Activated naive CD4-positive, alpha-beta T cell treated with anti-CD3 and anti-CD28 coated beads, Interleukin-2, amount 50 U/mL, for 24 hours (primary cell): Measurements from ENCODE around the gene FAF1.

ENCODE experiments used
- H3K27ac Mint-ChIP-seq: one replicate; pipeline ENCODE4 v1.8.0; 2021; ENCODE audit warnings: mild to moderate bottlenecking, mixed read lengths
- H3K27me3 Mint-ChIP-seq: one replicate; pipeline ENCODE4 v1.8.0; 2021; ENCODE audit warnings: mixed read lengths
- H3K36me3 Mint-ChIP-seq: one replicate; pipeline ENCODE4 v1.8.0; 2021; ENCODE audit warnings: mixed read lengths
- H3K4me1 Mint-ChIP-seq: one replicate; pipeline ENCODE4 v1.8.0; 2021; ENCODE audit warnings: mixed read lengths
- H3K4me3 Mint-ChIP-seq: one replicate; pipeline ENCODE4 v1.8.0; 2021; ENCODE audit warnings: mild to moderate bottlenecking, mixed read lengths
- H3K9me3 Mint-ChIP-seq: one replicate; pipeline ENCODE4 v1.8.0; 2021; ENCODE audit warnings: mixed read lengths

The FAF1 gene

DNA sequence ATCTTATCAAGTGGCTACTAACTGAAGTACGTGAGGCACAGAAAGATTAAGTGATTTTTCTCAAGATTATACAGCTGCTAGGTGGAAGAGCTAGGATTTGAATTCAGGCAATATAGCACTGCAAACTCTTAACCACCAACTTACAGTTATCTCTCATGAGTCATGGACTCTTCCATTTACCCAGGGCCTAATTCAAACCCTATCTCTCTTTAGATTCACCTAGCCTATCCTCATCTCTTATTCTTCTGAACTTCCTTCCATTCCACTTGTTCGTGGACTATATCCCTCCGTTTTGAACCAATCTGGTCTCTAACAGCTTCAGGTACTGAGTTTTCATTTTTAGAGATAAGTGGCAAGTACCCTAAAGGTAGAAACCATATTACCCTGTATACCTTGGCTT, 444.0 kb downstream of the FAF1 start:
- Mint-ChIP-seq H3K27me3 (no peaks in the 10 kb centered on the region), H3K4me3 (no peak overlapping the region), H3K27ac (no peak overlapping the region), H3K36me3 (peaks cover 54% of the 10 kb centered on the region), H3K4me1 (no peaks in the 10 kb centered on the region), H3K9me3 (no peaks in the 10 kb centered on the region)

DNA sequence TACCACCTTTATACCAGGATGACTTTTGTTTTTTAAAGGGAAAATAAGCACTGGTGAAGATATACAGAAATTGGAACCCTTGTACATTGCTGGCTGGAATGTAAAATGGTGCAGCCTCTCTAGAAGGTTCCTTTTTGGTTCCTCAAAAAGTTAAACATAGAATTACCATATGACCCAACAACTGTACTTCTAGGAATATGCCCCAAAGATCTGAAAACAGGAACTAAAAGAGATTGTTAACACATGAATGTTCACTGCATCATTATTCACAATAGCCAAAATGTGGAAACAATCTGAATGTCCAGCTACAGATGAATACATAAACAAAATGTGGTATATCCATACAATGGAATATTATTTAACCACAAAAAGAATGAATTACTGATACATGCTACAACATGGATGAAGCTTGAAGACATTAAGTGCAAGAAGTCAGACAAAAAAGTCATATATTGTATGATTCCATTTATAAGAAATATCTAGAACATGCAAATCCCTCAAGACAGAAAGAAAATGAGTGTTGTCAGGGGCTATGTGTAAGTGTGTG, 452.0 kb downstream of the FAF1 start:
- Mint-ChIP-seq H3K4me3 (no peak overlapping the region), H3K27me3 (no peaks in the 10 kb centered on the region), H3K27ac (no peak overlapping the region), H3K9me3 (peaks cover 32% of the 10 kb centered on the region), H3K36me3 (peaks cover 61% of the 10 kb centered on the region), H3K4me1 (no peaks in the 10 kb centered on the region)

DNA sequence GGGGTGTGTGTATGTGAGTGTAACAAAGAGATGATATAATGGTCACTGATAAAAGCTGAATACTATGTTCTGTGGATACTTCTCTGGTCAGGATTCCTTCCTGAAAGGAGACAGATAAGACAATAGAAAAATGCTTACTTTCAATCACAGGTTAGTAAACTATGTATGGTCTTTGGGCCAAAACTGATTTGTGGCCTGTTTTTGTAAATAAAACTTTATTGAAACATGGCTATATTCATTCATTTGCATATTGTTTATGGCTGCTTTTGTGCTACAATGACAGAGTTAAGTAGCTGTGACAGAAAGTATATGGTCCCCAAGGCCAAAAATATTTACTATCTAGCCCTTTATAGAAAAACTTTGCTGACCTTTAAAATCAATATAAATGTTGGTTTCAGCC, 454.6 kb downstream of the FAF1 start:
- H3K9me3 Mint-ChIP-seq: peaks cover 32% of the 10 kb centered on the region
- no peaks in the 10 kb centered on the region for H3K27me3 Mint-ChIP-seq
- H3K36me3 Mint-ChIP-seq: peaks cover 57% of the 10 kb centered on the region
- H3K4me3 Mint-ChIP-seq: no peak overlapping the region
- H3K4me1 Mint-ChIP-seq: no peaks in the 10 kb centered on the region
- H3K27ac Mint-ChIP-seq: no peak overlapping the region

DNA sequence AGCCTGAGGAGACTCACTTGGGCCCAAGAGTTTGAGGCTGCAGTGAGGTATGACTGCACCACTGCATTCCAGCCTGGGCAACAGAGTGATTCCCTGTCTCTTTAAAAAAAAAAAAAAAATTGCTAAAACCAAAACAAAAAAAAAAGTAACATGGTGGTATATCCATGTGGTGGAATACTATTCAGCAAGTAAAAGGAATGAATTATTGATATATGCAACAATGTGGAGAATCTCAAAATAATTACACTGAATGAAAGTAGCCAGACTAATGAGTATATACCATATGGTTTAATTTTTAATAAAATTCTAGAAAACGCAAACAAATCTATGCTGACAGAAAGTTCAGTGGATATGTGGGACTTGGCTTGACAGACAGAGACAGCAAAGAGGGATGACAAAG, 456.6 kb downstream of the FAF1 start:
- Mint-ChIP-seq H3K4me3 (no peak overlapping the region), H3K9me3 (peaks cover 32% of the 10 kb centered on the region), H3K36me3 (peaks cover 68% of the 10 kb centered on the region), H3K4me1 (no peaks in the 10 kb centered on the region), H3K27me3 (no peaks in the 10 kb centered on the region), H3K27ac (no peak overlapping the region)

DNA sequence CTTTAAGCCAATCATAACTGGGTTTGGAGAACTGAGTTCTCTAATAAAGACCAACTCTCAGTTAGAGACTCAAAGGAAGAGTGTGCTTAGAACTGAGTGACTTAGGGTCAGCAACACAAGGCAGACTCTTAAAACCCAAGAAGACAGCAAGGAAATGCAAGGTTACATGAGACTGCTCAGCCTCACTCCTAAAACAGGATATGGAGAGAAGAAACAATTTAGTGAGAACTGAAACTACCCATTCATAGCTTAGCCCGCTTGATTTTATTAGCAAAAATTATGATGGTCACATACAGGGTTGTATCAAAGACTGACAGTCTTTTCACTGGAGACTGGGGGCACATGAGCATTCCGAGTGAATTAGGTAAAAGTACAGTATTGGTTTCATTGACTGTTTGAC, 457.9 kb downstream of the FAF1 start:
- no peak overlapping the region for H3K4me3 Mint-ChIP-seq
- H3K4me1 Mint-ChIP-seq: no peaks in the 10 kb centered on the region
- H3K9me3 Mint-ChIP-seq: peaks cover 31% of the 10 kb centered on the region
- no peak overlapping the region for H3K27ac Mint-ChIP-seq
- peaks cover 68% of the 10 kb centered on the region for H3K36me3 Mint-ChIP-seq
- no peaks in the 10 kb centered on the region for H3K27me3 Mint-ChIP-seq

DNA sequence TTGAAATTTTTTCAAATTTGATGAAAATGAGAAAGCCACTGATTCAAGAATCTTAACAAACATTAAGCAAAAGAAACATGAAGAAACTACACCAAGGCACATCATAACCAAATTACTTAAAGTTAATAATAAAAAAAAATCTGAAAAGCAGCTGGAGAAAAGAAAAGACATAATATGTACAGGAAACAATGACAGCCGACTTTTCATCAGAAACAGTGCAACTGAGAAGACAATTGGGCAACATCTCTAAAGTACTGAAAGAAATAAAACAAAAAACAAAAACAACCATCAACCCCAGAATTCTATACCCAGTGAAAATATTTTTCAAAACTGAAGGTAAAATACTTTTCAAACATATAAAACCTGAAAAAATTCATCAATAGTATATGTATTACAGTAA, 463.1 kb downstream of the FAF1 start:
- H3K27ac Mint-ChIP-seq: no peak overlapping the region
- no peak overlapping the region for H3K4me3 Mint-ChIP-seq
- peaks cover 5% of the 10 kb centered on the region for H3K9me3 Mint-ChIP-seq
- H3K4me1 Mint-ChIP-seq: no peaks in the 10 kb centered on the region
- H3K36me3 Mint-ChIP-seq: peaks cover 51% of the 10 kb centered on the region
- H3K27me3 Mint-ChIP-seq: no peaks in the 10 kb centered on the region

DNA sequence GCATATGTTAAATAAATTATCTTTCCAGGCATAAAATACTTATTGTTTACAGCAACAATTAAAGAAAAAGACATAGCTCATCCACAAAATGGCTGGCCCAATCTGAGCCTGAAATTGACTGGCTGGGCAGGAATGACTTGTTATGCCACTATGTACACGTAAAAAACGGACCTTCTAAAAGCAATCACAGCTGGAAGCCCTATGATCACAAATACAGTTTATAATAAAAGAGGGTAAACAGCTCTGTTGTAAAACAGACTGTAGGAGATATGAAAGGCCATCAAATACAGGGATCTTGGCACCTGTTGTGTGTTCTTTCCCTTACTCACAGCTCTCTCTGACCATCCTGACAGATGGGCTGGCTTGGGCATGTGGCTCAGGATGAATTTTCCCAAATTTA, 466.4 kb downstream of the FAF1 start:
- no peak overlapping the region for H3K27ac Mint-ChIP-seq
- no peak overlapping the region for H3K4me3 Mint-ChIP-seq
- H3K4me1 Mint-ChIP-seq: peaks cover 7% of the 10 kb centered on the region
- H3K27me3 Mint-ChIP-seq: no peaks in the 10 kb centered on the region
- H3K36me3 Mint-ChIP-seq: peaks cover 48% of the 10 kb centered on the region
- peaks cover 9% of the 10 kb centered on the region for H3K9me3 Mint-ChIP-seq

DNA sequence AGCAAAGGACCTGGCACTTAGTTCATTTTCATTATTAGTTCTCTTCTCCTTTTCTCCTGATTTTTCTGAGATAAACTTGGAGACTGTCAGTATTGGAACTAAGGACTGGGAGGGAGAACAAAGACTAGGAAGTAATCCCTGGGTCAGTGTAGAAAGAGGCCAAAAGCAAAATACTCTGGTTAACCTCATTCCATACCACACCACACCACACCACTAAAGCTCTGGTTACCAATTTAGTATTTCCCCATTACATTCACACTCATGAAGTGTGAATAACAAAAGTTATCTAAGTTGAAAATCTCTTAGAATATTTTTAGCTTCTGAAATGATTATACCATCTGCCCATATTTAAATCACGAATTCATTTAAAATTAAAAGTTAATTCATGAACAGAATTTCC, 467.9 kb downstream of the FAF1 start:
- Mint-ChIP-seq H3K27ac (no peak overlapping the region), H3K27me3 (no peaks in the 10 kb centered on the region), H3K36me3 (peaks cover 45% of the 10 kb centered on the region), H3K4me3 (no peak overlapping the region), H3K9me3 (peaks cover 4% of the 10 kb centered on the region), H3K4me1 (peaks cover 7% of the 10 kb centered on the region)

DNA sequence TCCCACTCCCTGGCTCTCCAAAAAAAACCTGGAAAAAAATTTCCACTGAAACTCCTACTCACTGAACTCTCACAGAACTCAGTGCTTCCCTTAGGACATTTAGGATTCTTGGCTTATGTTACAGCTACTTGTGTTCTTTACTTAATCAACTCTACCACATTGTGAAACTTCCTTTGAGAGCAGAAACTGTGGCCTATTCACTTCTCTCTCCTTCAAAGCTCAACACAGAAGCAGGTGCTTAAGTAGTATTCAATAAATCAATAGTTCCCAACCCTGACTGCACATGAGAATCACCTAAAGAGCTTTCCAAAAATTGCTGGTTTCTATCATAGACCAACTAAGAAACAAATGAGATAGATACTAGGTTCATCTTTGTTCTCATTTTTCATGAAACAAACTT, 468.9 kb downstream of the FAF1 start:
- Mint-ChIP-seq H3K36me3 (peaks cover 45% of the 10 kb centered on the region), H3K27ac (peak overlapping the region; percentile 8), H3K9me3 (peaks cover 4% of the 10 kb centered on the region), H3K4me1 (peaks cover 7% of the 10 kb centered on the region), H3K27me3 (no peaks in the 10 kb centered on the region), H3K4me3 (no peak overlapping the region)

DNA sequence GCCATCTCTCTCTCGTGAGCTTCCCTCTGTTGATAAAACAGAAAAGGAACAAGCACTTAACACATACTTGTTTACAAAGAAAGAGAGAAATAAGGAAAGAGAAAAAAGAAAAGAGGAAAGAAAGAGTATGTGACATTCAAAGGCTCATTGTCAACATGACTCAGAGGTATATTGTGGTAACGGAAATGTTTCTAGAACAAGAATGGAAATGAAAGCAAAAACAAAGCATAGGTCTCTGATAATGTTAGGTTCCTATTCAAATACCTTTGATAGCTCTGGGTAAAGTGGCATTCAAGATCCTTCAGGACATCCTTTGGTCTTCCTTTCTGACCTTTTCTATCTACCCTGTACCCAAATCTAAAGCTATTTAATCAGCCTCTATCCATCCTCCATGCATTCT, 469.4 kb downstream of the FAF1 start:
- Mint-ChIP-seq H3K9me3 (peaks cover 4% of the 10 kb centered on the region), H3K4me3 (peak overlapping the region; percentile 30), H3K27ac (peak overlapping the region; percentile 89), H3K27me3 (no peaks in the 10 kb centered on the region), H3K36me3 (peaks cover 44% of the 10 kb centered on the region), H3K4me1 (peaks cover 7% of the 10 kb centered on the region)

DNA sequence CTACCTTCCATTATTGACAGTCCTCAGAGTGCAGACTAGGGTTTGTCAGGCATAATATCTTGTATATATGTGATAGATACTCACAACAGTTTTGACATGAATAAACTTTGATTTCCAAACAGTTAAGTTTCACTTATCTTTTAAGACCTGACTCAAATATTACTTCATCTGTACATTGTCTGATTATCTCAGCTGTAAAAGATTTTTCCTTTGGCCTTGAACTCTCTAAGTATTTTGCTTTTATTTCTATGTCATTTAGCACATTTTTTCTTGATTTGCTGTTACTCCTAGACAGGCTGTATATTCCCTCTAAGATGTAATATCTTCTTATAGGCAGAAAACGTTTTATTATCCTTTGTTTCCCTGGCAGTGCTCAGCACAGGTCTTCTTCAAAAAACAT, 471.2 kb downstream of the FAF1 start:
- Mint-ChIP-seq H3K27me3 (no peaks in the 10 kb centered on the region), H3K4me1 (peaks cover 7% of the 10 kb centered on the region), H3K4me3 (no peak overlapping the region), H3K27ac (no peak overlapping the region), H3K9me3 (peaks cover 4% of the 10 kb centered on the region), H3K36me3 (peaks cover 40% of the 10 kb centered on the region)

DNA sequence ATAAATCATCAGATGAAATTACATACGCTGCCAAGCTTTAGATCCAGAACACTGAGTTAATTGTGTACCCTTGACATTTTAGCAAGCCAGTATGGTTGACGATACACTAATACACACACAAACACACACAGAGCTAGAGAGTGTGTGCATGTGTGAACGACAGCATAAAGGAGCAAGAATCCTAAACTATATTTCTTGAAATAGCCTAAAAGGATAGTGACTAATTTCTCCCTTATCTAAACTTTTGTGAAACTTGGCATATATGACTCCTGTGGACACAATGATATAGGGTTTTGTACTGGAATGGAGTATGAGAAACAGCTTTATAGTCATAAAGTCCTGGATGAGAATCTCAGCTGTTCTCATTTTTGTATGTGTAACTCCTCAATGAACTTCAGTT, 471.7 kb downstream of the FAF1 start:
- H3K4me1 Mint-ChIP-seq: peaks cover 7% of the 10 kb centered on the region
- no peak overlapping the region for H3K27ac Mint-ChIP-seq
- H3K36me3 Mint-ChIP-seq: peaks cover 45% of the 10 kb centered on the region
- H3K27me3 Mint-ChIP-seq: no peaks in the 10 kb centered on the region
- H3K4me3 Mint-ChIP-seq: no peak overlapping the region
- peaks cover 4% of the 10 kb centered on the region for H3K9me3 Mint-ChIP-seq

DNA sequence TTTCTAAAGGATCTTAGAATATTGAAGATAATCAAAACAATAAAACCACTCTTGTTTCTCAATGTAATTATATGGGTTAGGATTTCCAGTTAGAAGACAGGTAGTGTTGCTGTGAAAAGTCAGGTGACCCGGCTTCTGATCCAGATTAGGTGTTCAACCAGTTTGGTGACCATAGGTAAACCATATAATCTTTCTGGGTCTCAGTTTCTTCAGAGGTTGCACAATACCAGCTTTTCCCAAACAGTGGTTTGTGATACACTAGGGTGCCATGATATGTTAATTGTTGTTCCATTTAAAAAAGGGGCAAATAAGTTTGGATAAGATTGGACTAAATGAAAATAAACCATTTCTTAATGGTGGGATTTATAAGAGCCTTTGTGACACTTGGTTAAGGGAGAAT, 472.3 kb downstream of the FAF1 start:
- H3K36me3 Mint-ChIP-seq: peaks cover 46% of the 10 kb centered on the region
- no peak overlapping the region for H3K4me3 Mint-ChIP-seq
- peaks cover 7% of the 10 kb centered on the region for H3K4me1 Mint-ChIP-seq
- no peak overlapping the region for H3K27ac Mint-ChIP-seq
- H3K27me3 Mint-ChIP-seq: no peaks in the 10 kb centered on the region
- peaks cover 4% of the 10 kb centered on the region for H3K9me3 Mint-ChIP-seq

DNA sequence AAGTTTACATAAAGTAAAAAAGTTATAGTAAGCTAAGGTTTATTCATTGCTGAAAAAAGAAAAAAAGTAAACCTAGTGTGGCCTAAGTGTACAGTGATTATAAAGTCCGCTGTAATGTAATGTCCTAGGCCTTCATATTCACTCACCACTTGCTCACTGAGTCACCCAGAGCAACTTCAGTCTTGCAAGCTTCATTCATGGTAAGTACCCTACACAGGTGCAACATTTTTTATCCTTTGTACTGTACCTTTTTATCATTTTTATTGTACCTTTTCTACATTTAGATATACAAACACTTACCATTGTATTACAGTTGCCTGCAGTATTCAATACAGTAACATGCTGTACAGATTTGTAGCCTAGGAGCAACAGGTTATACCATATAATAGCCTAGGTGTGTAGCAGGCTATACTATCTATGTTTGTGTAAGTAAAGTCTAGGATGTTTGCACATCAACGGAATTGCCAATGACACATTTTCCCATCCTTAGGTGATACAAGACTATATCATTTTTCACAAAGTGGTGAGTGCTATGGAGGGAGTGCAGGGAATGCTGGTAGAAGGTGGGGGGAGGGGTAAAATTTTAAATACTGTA, 478.8 kb downstream of the FAF1 start:
- Mint-ChIP-seq H3K27me3 (no peaks in the 10 kb centered on the region), H3K27ac (no peak overlapping the region)

DNA sequence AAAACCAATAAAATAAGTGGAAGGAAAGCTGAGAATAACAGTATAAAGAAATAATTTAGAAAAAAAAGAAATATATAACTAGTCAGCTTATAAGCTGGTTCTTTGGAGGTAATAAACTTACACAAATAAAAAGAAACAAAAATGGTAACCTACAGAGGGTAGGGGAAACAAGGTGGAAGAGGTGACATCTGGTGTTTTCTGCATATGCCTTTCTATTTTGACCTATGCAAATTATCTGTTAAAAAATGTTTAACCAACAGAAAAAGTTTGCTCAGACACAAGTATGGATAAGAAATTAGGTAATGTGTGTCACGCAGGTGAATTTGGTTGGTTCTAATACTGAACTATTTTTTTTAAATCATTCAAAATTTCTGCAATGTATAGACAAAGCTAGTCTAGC, 483.3 kb downstream of the FAF1 start:
- Mint-ChIP-seq H3K27me3 (no peaks in the 10 kb centered on the region), H3K4me3 (no peak overlapping the region), H3K4me1 (no peaks in the 10 kb centered on the region), H3K36me3 (peaks cover 4% of the 10 kb centered on the region), H3K9me3 (no peaks in the 10 kb centered on the region), H3K27ac (no peak overlapping the region)

More for the DNA sequence above, 478.8 kb downstream of the FAF1 start:
- Mint-ChIP-seq H3K36me3 (peaks cover 18% of the 10 kb centered on the region), H3K9me3 (no peaks in the 10 kb centered on the region), H3K4me3 (no peak overlapping the region), H3K4me1 (no peaks in the 10 kb centered on the region)

DNA sequence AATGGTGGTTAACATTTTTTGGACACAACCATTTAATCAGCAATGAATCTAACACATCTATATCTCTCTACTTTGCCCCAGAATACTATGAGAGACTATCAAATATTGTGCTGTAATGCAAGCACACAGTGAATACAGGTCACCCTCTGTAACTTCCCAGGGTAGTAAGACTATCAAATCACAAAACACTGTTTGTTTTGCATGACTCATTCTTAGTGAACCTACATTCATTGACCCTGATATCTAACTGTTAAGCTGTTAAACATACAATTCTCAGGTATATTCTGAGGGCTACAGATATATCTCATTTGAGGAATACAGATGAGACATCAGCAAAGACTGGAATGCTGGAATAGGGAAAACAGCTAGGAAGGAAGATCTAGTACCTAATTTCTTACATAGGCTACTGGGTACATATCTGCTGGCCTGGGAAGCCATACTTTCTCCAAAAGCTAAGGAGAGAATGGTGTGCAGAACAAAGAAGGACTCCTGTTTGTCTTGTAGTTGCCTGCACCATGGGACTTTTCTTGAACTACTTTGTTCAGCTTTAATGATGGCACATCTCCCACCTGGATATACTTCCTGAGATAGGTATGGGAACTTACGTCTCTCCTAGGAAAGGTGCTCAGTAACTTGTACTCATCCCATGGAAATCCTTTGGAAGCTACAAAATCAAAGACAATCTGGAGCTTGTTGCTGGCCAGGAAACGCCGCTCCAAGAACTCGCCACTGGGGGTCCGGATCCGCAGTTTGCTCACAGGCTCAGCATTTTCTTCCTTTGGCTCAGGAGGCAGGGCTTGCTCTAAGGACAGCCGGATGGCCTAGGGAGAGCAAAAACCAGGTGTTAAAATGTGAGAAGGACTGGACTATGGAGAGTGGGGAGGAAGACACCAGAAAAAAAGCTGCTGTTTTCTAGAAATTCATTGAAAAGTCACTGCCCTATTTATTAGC, 484.9 kb downstream of the FAF1 start:
- Mint-ChIP-seq H3K9me3 (no peaks in the 10 kb centered on the region), H3K4me3 (no peak overlapping the region), H3K27me3 (no peaks in the 10 kb centered on the region), H3K27ac (no peak overlapping the region), H3K4me1 (no peaks in the 10 kb centered on the region), H3K36me3 (peaks cover 8% of the 10 kb centered on the region)
